Limb (tissue), 2 donors: ENCODE results near the gene STK24.

Source experiments
- DNase-seq, 2 donors: peaks; one replicate each; pipeline ENCODE4 v3.0.0-alpha.2; 2016; ENCODE audit errors: extremely low spot score in 2 of 2

The STK24 gene

DNA sequence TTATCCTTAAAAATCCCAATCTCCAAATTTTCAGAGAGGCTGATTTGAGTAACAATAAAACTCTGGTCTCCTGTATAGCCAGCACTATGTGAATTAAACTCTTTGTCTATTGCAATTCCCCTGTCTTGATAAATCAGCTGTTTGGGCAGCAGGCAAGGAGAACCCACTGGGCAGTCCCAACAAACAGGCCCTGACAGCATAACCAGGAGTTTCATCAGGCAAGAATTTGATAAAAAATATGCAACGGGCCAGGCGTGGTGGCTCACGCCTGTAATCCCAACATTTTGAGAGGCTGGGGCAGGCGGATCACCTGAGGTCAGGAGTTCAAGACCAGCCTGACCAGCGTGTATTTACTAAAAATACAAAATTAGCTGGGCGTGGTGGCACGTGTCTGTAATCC, 42.1 kb downstream of the STK24 start:
- DNase-seq, result no peak

DNA sequence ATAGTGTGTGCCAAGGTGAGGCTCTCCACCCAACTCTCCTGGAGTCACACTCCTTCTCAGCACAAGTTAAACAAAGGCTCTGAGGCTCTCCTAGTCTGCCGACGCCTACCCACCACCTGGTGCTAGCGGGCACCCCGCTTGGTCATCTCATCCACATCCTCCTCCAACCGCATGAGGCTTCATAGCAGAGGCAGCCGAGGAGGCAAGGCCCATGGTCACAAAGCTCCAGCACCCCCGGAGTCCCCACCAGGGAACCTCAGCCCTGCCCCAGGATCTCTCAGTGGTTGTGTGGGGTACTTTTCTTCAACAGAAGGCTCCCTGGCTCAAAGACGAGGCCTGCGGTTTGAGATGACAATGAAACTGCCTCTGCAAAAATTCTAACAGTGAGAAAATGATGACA, 43.0 kb downstream of the STK24 start:
- no peak for DNase-seq

DNA sequence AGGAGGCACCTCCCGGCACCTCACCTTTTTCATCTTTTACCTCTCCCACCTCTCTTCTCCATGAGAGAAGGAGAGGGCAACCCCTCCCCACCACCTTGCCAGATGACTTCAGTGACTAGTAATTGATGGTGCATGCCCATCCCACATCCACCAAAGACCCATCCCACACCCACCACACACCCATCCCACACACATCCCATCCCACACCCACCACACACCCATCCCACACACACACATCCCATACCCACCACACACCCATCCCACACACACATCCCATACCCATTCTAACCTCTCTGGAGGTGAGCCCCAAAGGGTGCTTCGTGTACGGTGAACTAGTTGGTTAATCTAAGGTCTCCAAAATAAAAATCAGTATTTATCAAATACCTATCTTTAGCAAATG, 44.7 kb downstream of the STK24 start:
- DNase-seq, result no peak

DNA sequence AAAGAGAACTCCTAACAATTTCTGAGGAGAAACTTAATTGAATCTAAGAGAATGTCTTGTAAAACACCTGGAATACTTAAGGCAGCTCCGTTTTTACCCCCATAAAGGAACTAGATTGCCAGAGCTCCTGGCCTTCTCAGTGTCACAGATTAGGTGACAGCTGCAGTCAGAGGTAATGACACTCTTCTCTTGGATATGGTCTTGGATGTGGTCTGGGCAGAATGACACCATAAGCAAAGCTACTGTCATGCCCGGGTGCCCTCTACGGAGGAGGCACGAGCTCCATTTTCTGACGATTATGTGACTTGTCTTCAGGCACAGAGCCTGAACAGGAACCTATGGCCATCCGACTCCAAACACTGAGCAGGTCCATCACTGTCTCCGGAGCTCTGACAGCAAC, 46.7 kb downstream of the STK24 start:
- DNase-seq, result no peak

DNA sequence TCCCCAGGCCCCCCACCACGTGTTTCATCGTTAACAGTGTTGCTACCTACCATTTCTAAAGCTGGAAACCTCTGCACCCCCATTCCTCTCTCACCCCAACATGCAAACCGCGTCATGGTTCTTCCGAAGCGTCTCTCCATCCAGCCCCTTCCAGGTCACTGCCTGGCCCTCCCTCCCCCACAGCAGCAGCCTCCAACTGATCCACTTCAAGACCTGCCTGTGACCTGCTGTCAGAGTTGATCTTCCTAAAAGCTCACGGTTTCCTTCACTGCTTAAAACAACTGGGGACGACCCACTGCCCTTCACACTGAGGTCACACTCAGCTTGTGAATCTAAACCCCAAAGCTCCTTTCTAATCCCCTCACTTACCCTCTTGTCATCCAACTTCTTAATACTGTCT, 47.7 kb downstream of the STK24 start:
- DNase-seq, result no peak

DNA sequence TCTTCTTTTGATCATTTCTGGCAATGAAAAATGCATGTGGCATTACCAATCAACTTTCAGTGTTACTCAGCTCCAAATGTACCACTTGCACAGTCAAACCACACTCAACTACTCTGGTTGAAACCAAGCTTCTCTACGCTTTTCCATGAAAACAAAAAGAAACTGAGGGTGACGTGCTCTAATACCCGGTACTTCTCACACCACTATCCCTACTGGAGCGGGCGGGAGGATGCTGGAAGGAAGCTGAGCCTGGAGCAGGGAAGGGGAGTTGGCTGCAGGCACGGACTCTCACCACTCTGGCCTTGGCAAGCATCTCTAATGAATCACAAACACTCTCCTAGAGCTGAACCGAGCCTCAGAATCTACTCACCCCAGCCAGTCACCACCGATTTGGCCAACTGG, 48.2 kb downstream of the STK24 start:
- no peak for DNase-seq

DNA sequence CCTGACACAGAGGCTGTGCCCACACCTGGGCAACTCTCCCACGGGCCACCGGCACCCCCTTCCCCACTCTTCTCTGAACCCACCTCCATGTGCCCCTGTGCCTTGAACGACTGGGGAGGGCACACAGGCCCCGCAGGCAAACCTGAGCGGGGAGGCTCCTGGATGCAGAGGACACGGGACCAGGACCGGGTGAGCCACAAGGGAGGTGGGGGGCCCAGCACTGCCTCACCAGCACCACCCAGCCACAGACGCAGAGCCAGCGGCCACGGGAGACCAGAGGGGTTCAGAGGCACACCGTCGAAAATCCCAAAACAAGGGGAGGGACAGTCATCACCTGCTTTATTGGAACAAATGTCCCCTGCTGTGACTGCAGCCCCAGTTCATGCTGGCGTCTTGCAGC, 49.4 kb downstream of the STK24 start:
- DNase-seq, result no peak

DNA sequence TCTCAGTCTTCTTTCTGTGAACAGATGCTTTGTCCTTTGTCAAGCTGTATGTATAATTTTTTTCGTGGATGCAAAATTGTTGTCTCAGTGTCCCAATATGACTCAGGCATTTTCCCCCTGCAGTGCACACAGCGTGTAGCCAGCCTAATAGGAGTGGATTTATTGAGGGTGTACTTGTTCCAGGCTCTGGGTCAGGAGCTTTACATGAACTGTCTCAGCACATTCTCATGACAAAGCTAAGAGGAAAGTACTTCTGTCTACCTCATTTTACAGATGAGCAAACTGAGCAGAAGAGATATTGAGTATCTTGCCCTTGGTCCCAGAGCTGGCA, 50.8 kb downstream of the STK24 start:
- DNase-seq, result no peak

DNA sequence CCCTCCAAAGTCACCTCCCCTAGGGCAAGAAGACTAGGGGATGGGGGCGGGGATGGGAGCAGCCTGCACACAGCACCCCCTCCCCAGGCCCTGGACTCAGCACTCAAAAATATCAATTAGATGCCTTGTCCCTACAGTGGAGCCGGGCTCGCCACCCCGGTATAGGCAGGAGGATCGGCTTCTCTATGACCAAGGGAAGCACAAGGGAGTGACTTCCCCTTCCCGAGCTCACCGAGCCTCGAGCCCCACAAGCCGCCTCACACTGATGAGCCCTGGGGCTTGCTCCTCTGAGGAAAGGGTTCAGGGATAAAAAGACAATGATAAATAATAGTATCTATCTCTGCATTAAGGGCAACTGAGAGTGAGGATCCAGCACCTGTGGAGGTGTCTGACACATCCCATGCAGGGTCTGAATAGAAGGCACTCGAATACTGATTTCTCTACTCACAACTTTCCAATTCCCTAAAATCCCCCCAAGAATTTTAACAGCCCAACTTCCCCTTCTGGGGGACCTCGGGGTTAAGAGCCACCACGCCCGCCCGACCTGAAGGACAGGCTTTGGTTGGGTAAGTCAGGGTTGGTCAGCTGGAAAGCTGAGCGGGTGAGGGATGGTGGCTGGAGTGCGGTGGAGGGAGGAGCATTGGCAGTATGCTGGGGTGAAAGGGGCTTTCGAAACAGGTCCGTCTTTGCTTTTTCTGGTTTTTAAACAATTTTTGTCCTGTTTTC, 51.3 kb downstream of the STK24 start:
- DNase-seq, result no peak

DNA sequence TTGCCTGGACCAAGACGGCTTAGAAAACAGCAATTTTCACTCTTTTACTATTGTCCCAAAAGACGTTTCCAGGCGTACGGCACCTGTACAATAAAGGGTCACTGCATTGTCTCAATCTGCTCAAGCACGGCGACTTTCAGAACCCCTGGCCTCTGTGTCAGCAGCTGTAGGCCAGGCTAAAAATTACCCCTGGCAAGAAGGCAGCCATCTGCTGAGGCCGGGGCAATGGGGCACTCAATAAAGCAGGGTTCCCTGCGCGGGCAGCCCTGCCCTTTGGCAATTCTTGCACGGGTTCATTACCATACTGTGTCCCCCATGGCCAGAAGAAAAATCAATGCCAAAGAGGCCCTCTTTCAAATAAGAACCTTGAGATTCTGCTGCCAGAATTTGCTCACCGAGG, 52.1 kb downstream of the STK24 start:
- no peak for DNase-seq

DNA sequence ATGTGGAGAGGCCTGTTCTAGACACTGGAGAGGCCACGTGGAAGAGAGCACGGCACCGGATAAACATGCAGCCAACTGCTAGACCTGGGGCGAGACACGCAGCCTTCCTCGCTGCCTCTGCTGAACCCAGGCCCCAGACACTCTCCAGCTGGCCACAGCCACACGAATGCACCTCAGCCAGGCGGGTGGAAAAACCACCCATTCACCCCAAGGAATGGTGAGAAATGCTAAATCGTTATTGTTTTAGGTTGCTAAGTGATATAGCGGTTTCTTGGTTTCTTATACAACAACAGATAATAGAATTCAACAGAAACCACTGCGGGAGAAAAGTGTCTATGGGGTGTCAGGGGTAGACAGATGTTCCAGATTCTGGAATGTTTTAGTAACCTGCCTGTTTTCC, 52.5 kb downstream of the STK24 start:
- DNase-seq, result no peak

DNA sequence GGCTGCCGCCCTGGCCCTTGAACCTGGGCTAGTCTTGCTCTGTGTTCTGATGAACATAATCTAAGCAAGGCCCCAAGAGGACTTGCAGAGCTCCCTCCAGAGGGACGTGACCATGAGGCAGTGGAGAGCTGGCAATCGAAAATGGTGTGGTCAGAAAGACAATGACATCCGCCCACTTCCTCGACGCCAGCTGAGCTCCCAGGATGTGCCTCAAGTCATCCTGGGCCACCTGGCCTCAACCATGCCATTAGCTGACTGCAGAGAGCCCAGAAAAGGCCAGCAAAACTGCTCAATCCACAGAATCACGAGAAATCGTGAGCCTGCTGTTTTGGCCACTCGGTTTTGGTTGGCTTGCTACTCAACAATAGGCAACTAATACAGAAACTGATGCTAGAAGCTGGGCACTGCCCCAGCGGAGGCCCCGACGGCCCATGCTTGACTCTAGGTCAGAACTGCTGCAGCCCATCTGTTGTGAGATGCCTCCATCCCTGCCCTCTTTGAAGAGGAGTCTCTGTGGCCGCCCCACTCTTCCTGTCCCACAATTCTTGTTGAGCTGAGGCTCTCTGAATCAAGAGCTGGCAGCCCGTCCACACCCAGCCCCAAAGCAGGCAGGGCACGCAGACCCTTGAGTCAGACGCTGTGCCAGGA, 53.3 kb downstream of the STK24 start:
- no peak for DNase-seq

DNA sequence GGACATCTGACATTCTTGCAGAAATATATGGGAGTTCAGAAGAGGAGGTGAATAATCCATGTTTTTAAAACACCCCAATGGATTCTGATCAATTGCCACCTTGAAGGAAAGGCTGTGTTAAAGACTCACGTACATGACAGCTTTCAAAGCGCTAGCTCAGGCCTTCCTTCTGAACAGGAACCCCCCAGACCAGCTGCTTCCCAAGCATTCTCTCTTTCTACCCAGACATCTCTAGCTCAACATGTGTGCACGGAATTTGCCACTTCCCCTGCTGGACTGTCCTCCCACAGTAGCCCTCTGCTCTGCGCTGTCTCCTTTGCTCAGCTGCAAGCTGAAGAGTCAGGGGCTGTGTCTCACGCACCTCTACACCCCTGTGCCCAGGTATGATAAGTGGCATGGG, 54.5 kb downstream of the STK24 start:
- no peak for DNase-seq

DNA sequence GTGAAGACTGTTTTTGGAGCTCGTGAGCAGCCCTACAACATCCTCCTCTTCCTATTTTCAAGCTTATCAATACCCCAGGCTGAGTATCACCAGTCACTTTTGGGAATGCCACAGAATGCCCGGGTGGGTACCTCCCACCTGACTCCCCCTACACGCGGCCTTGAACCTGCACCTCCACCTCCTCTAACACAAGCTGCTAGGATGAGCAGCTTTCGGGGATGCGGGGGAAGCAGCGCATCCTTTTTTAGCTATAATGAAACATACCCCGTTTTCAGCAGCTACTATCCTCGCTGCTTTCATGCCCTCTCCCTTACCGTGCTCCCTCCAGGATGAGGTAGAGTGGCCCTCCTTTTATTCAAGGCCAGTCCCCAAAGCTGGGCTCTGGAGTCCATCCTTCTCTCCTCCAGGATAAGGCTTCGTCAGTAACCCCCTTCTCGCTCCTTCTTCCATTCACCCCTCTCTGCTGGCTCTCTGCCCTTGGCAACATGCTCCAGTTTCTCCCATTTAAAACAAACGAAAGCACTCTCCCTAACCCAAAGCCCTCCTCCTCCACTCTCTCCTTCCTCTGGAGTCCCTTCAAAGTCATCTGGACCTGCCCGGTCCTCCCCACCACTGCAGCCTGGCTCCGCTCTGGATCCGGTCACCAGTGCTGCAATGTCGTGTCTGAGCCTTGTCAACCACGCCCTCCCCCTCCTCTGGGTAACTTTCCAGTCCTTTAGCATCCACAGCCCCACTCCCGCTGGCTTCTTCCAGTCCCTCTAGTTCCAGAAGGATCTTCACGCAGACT, 55.3 kb downstream of the STK24 start:
- no peak for DNase-seq

DNA sequence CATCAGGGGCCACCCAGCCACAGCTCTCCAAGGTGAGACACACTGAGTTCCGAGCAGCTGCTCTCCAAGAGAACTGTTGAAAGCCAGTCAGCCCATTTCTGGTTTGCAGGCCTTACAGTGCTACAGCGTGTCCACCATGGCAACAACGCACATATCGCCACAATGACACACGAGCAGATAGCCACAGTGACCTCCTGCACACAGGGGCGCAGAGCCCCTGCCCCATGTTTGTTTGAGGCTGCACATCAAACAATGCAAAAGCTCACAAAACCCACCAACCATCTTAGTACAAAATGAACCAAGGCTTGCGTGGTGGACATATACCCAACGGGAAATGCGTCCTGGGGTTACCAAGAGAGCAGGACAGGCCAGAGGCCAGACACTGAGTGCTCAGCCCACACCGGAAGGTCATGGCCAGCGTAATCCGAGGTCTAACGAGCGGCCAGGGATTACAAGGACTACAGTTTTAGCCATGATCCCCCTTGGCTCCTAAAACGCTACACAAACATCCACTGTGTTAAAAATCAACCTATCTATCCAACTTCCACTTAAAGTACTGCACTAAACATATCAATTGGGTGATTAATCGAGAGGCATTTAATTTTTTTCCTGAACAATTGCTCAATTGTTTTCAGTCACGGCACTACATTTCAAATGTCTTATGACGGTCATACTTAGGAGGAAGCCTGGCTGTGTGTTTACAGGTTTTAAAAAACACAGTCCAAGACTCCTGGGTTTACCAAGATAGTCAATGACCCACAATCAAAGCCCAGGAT, 56.0 kb downstream of the STK24 start:
- DNase-seq, result no peak

DNA sequence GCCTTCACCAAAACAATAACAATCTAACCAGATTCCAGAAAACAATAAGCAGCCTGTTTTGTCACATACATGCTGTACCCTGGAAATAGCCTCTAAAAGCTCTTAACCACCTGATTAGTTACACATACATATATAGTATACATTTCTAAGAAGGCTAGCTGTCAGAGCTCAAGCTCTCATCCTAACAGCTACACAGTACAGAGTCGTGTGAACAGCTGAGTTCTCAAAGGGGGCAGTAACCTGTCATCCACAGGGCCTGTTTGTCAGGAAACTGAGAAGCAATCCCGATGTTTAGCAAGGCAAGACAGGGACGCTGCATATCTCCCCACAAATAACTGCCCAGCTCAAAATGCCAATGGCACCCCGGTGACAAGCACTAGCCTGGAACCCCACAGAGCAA, 56.9 kb downstream of the STK24 start:
- DNase-seq, result no peak

DNA sequence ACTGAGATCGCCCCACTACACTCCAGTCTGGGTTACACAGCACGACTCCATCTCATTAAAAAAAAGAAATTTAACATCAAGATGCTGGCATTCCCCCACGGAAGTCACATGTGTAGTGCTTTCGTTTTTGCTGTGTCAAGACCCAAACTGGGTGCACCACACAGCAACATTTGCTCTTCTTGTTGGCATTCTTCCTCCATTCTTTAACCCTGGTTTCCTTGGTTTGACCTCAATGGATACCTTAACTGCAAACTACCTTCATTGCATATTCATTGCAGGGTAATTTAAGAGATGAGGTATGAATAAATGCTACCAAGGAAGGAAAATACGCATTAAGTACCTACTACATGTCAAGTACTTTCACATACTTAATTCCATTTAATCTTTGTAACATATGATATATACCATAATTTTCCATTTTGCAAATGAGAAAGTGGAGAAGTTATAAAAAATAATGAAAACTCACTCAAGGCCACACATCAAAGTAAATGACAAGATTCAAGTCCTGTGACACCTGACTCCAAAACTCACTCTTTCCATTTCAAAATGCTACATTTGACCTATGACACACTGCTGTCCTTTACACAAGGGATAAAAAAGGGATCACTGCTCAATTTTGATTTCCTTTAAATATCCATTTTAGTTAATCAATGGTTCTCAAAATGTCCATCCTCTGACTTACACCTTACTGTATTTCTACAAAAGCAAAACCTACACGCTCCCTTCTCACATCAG, 59.2 kb downstream of the STK24 start:
- DNase-seq, result no peak

DNA sequence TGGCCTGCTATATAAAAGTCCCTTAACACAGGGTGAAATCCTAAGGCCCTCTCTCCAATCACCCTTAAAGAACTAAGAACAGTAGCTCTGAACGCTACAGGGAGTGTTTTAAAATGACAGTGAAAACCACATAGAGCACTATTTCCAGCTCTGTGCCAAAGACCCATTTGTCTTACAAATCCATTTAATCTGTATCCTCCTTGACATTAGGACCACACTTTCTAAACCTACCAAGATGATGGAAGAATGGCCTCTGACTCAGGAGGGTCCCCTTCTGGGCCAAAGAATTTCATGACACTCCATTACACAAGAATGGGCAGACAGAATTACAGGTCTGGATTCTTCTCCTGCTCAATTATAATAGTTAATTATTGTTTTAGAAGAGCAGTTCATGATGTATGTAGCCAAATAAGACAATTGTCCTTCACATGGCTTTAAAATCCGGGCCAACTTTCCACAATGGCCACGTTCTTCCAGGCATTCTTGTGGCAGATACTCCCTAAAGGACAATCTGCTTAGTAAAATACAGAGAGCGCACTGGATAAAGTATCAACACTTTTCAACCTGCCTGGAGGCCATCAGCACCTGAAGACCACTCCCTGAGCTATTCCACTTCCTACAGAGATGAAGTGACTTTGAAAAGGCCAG, 61.0 kb downstream of the STK24 start:
- DNase-seq, result no peak

DNA sequence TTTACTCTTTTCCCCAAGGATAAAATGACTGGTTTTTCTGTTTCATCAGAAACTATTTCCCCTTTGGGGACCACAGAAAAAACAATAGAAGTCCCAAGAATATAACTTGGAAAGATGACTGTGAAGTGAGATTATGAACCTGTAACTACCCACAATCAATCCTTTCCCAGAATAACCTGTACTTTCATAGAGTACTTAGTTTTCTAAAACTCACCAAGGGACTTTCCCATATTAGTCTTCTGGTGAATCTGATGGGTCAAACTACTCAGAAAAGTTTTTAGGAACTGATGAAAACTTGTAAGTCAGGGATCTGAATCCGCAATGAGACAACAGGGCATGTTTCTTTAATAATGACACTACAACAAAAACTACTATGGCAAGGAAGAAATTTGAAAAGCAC, 62.6 kb downstream of the STK24 start:
- DNase-seq, result no peak

DNA sequence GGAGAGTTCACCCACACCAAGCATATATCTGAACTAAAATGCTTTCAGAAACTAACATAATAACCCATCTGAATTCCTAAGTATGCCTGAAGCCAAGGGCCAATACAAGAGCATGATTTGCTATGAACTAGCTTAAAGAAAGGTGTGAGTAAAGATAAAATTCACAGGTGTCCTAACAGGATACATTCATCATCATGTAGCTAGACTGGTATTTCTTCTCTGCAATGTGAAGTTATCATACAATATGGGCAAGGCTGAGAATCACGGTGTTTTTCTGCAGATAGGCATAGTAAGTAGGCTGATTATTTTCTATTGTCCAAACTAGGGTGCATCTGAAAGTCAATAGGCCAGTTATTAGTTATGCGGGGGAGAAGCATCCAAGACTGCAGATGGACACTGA, 63.1 kb downstream of the STK24 start:
- no peak for DNase-seq
